Upper lobe of left lung (tissue), 6 donors: ENCODE data around the gene CCDC18. TPM values are rescaled to one million over a fixed set of nuclear protein-coding genes. Genes with fewer than 3 reads are reported as not detected.

Experiments used
- ATAC-seq, 2 donors: fragments of 200-7000 bp; cut with Tn5 transposase; one replicate each; pipeline ENCODE4 v1.9.1; 2022; ENCODE audit warnings: mild to moderate bottlenecking in 2 of 2, moderate library complexity in 2 of 2; ENCODE audit not compliant: low FRiP score in 2 of 2
- DNase-seq, 2 donors: peaks; one replicate each; pipeline ENCODE4 v3.0.0-alpha.2; 2019 to 2020
- H3K27ac ChIP-seq, 4 donors: fragments of 200-600 bp; sonication (generic); one replicate each; pipeline ENCODE4 v1.5.1; 2016 to 2019
- H3K27me3 ChIP-seq, 4 donors: fragments of 200-600 bp; sonication (generic); one replicate each; pipeline ENCODE4 v1.5.1; 2017 to 2019
- H3K36me3 ChIP-seq, 4 donors: fragments of 200-600 bp; sonication (generic); one replicate each; pipeline ENCODE4 v1.5.1; 2016 to 2019
- H3K4me1 ChIP-seq, 4 donors: fragments of 200-600 bp; sonication (generic); one replicate each; pipeline ENCODE4 v1.5.1; 2018 to 2019
- H3K4me3 ChIP-seq, 4 donors: fragments of 200-600 bp; sonication (generic); one replicate each; pipeline ENCODE4 v1.5.1; 2017 to 2019; ENCODE audit warnings: mild to moderate bottlenecking in 2 of 4, moderate library complexity in 1 of 4
- H3K9me3 ChIP-seq, 4 donors: fragments of 200-600 bp; sonication (generic); one replicate each; pipeline ENCODE4 v1.5.1; 2018 to 2019
- EP300 ChIP-seq, 4 donors: sonication (generic); formaldehyde crosslinking; IDR thresholded peaks; one replicate each; pipeline ENCODE4 v1.5.1; 2017; ENCODE audit warnings: antibody characterized with exemption in 4 of 4, control low read depth in 2 of 4
- POLR2A ChIP-seq, 4 donors: fragments of 450-650 bp; IDR thresholded peaks; one replicate each; pipeline ENCODE4 v1.5.1; 2016 to 2017; ENCODE audit warnings: antibody characterized with exemption in 4 of 4, mild to moderate bottlenecking in 2 of 4
- POLR2AphosphoS5 ChIP-seq, 2 donors: sonication (generic); formaldehyde crosslinking; IDR thresholded peaks; one replicate each; pipeline ENCODE4 v1.5.1; 2017; ENCODE audit warnings: antibody characterized with exemption in 2 of 2
- WGBS, 2 donors: methylation state at CpG; one replicate each; pipeline ENCODE4 v1.1.5; 2017 to 2018; 5-methylcytosine and 5-hydroxymethylcytosine counted together
- total RNA-seq, 6 donors: library from RNA; depleted of rRNA in 4 of 6; stranded (reverse); fragments of >200 nt in 4 of 6; gene quantifications; one replicate each; pipeline versions ENCODE4 v1.1.0 to v1.2.1, GENCODE V29; 2016 to 2021
- TF ChIP-seq, protein P1 (sequence below), 6 experiments: fragments of 450-650 bp in 4 of 6; fragments of 200-600 bp in 2 of 6; sonication (generic) in 2 of 6; IDR thresholded peaks; one replicate each; pipeline ENCODE4 v1.5.1; 2016 to 2019; ENCODE audit warnings: antibody characterized with exemption in 6 of 6
- donor health status: DM: no; HTN: no; CAD: no; lungs with moderate emphysema.
- donor health status: DM: no; HTN: yes; CAD: no; lungs with severe emphysema.

Gene CCDC18
- total RNA-seq, 6 donors from 2014 or later = 4.1 to 14.1 (median 6.4) TPM

DNA sequence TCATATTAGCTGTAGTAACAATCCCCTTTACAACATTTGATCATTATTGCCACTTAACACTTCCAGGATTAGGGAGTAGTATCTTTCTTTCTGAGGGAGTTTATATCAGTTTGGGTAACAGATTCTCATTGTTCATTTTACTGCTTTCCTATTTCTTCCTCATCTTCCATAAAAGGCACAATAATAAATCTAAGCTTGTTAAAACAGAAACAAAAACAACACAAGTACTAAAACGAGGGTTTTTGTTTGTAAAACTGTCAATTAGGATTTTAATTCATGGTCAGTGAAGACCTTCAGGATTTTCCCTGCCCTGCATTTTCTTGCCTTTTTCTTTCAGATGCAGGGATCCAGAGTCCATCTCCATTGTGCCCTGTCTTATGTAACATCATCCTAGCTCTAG lies 29.8 kb upstream of the CCDC18 start:
- H3K27me3 ChIP-seq = no peaks in the 10 kb centered on the region
- H3K27ac ChIP-seq = no peak overlapping the region
- ATAC-seq = no peak
- H3K36me3 ChIP-seq = peaks cover 0 to 74% (median 11%) of the 10 kb centered on the region in 4 donors
- WGBS, 2 donors = 53 to 57% methylated on average over 1 of the region's 1 CpG
- no peaks in the 10 kb centered on the region for H3K9me3 ChIP-seq
- no peak overlapping the region for H3K4me3 ChIP-seq
- H3K4me1 ChIP-seq = no peaks in the 10 kb centered on the region
- DNase-seq = no peak
- TF ChIP-seq POLR2A (IDR thresholded peaks at IDR 0.05) (no peak), POLR2AphosphoS5 (IDR thresholded peaks at IDR 0.05) (no peak), EP300 (IDR thresholded peaks at IDR 0.05) (no peak)
- TF ChIP-seq, protein P1, sequence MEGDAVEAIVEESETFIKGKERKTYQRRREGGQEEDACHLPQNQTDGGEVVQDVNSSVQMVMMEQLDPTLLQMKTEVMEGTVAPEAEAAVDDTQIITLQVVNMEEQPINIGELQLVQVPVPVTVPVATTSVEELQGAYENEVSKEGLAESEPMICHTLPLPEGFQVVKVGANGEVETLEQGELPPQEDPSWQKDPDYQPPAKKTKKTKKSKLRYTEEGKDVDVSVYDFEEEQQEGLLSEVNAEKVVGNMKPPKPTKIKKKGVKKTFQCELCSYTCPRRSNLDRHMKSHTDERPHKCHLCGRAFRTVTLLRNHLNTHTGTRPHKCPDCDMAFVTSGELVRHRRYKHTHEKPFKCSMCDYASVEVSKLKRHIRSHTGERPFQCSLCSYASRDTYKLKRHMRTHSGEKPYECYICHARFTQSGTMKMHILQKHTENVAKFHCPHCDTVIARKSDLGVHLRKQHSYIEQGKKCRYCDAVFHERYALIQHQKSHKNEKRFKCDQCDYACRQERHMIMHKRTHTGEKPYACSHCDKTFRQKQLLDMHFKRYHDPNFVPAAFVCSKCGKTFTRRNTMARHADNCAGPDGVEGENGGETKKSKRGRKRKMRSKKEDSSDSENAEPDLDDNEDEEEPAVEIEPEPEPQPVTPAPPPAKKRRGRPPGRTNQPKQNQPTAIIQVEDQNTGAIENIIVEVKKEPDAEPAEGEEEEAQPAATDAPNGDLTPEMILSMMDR (IDR thresholded peaks at IDR 0.05) = no peak

GRCh38 chr1:93151474-93151873 lies 29.1 kb upstream of the CCDC18 start:
- TF ChIP-seq, protein P1 (IDR thresholded peaks at IDR 0.05) = no peak
- no peak for TF ChIP-seq EP300 (IDR thresholded peaks at IDR 0.05)
- TF ChIP-seq POLR2A (IDR thresholded peaks at IDR 0.05) = no peak
- TF ChIP-seq POLR2AphosphoS5 (IDR thresholded peaks at IDR 0.05) = no peak
- Histone ChIP-seq H3K27me3 (no peaks in the 10 kb centered on the region), H3K9me3 (no peaks in the 10 kb centered on the region), H3K36me3 (peaks cover 0 to 81% (median 11%) of the 10 kb centered on the region in 4 donors), H3K4me3 (no peak overlapping the region), H3K4me1 (no peaks in the 10 kb centered on the region), H3K27ac (no peak overlapping the region)
- DNase-seq (no peak), ATAC-seq (no peak)

DNA sequence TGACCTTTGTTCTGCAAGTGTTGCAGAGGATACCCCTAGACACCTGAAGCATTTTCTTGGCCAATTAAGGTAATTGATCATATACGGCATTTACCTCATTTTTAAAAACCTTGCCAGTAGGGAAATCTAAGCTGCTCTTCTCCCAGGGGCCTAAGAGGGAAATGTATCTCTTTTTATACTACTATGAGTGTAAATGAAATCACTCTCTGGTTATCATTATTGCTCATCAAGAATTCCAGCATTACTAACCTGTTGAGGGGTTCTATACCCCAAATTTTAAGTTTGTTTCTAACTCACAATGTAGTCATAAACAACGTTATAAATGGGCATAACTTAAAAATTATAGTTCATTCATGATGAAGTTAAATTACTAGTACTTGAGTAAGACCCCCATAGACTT lies 27.7 kb upstream of the CCDC18 start:
- no peak for DNase-seq
- TF ChIP-seq, protein P1 (IDR thresholded peaks at IDR 0.05) = no peak
- TF ChIP-seq POLR2AphosphoS5 (IDR thresholded peaks at IDR 0.05) (no peak), POLR2A (IDR thresholded peaks at IDR 0.05) (no peak), EP300 (IDR thresholded peaks at IDR 0.05) (no peak)
- Histone ChIP-seq H3K4me1 (no peaks in the 10 kb centered on the region), H3K27me3 (no peaks in the 10 kb centered on the region), H3K36me3 (peaks cover 6 to 90% (median 17%) of the 10 kb centered on the region in 4 donors), H3K4me3 (no peak overlapping the region), H3K27ac (no peak overlapping the region), H3K9me3 (no peaks in the 10 kb centered on the region)
- 93 to 95% methylated on average over 2 of the region's 2 CpGs for WGBS, 2 donors
- no peak for ATAC-seq

DNA sequence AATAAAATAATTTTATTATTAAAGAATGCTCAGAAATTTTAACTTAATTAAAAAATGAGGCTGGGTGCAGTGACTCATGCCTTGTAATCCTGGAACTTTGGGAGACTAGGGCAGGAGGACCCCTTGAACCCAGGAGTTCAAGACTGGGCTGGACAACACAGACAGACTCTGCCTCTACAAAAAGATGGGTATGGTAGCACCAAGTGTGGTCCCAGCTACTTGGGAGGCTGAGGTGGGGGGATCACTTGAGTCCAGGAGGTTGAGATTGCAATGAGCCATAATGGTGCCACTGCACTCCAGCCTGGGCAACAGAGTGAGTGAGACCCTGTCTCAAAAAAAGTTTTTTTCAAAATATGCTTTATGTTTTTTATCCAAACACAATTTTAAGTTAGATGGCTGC lies 25.6 kb upstream of the CCDC18 start:
- Histone ChIP-seq H3K27ac (no peak overlapping the region), H3K9me3 (no peaks in the 10 kb centered on the region), H3K4me3 (no peak overlapping the region), H3K36me3 (peaks cover 10 to 90% (median 22%) of the 10 kb centered on the region in 4 donors), H3K27me3 (no peaks in the 10 kb centered on the region), H3K4me1 (no peaks in the 10 kb centered on the region)
- DNase-seq = no peak
- TF ChIP-seq EP300 (IDR thresholded peaks at IDR 0.05) (no peak), POLR2AphosphoS5 (IDR thresholded peaks at IDR 0.05) (no peak), POLR2A (IDR thresholded peaks at IDR 0.05) (no peak)
- TF ChIP-seq, protein P1 (IDR thresholded peaks at IDR 0.05) = no peak
- ATAC-seq = no peak

- H3K27ac ChIP-seq = no peak overlapping the region
- H3K9me3 ChIP-seq = no peaks in the 10 kb centered on the region
- WGBS, 2 donors = 53 to 73% methylated on average over 3 of the region's 3 CpGs
- H3K27me3 ChIP-seq = no peaks in the 10 kb centered on the region
- DNase-seq = no peak
- H3K4me1 ChIP-seq = no peaks in the 10 kb centered on the region
- TF ChIP-seq POLR2AphosphoS5 (IDR thresholded peaks at IDR 0.05) (no peak), EP300 (IDR thresholded peaks at IDR 0.05) (no peak), POLR2A (IDR thresholded peaks at IDR 0.05) (no peak)
- TF ChIP-seq, protein P1 (IDR thresholded peaks at IDR 0.05) = no peak
- no peak for ATAC-seq
- H3K4me3 ChIP-seq = no peak overlapping the region
- H3K36me3 ChIP-seq = peaks cover 10 to 86% (median 22%) of the 10 kb centered on the region in 4 donors
Measured at GRCh38 chr1:93155335-93155734, 25.2 kb upstream of the CCDC18 start.
